Spleen (tissue), 11 donors: Measurements from ENCODE around the gene GANAB. TPM values are rescaled to one million over a fixed set of nuclear protein-coding genes. Genes with fewer than 3 reads are reported as not detected.
A peak's percentile ranks its signal among the peaks of the same experiment; 100 is the strongest.
"Not testable (repeated sequence)": the region's sequence is repeated elsewhere in the genome, so short reads cannot be mapped to it uniquely, and the experiment has no call there.

ENCODE experiments used
- DNase-seq: peaks from one replicate; pipeline ENCODE4 v3.0.0-alpha.2; 2020
- H3K27ac ChIP-seq, 8 donors: fragments of 200-600 bp; sonication (generic) in 7 of 8; 1 replicate in 4 of 8; 2 replicates in 4 of 8; pipeline versions ENCODE4 v1.5.0 to v1.8.0; 2016 to 2021; ENCODE audit warnings: inconsistent platforms in 4 of 8, mild to moderate bottlenecking in 4 of 8, moderate library complexity in 1 of 8
- H3K27me3 ChIP-seq, 7 donors: fragments of 200-600 bp; sonication (generic) in 6 of 7; replicated peaks in 1 of 7; 1 replicate in 4 of 7; 2 replicates in 3 of 7; pipeline versions ENCODE4 v1.5.0 to v1.8.0; 2016 to 2021; ENCODE audit warnings: inconsistent platforms in 3 of 7, mild to moderate bottlenecking in 1 of 7
- H3K36me3 ChIP-seq, 6 donors: fragments of 200-600 bp; sonication (generic) in 5 of 6; 1 replicate in 4 of 6; 2 replicates in 2 of 6; pipeline versions ENCODE4 v1.5.0 to v1.8.0; 2016 to 2021; ENCODE audit warnings: inconsistent platforms in 2 of 6
- H3K4me1 ChIP-seq, 6 donors: fragments of 200-600 bp; sonication (generic) in 5 of 6; 1 replicate in 3 of 6; 2 replicates in 3 of 6; pipeline versions ENCODE4 v1.5.0 to v1.8.0; 2016 to 2021; ENCODE audit warnings: inconsistent platforms in 3 of 6
- H3K4me3 ChIP-seq, 8 donors: fragments of 200-600 bp; sonication (generic) in 7 of 8; 1 replicate in 4 of 8; 2 replicates in 4 of 8; pipeline versions ENCODE4 v1.5.0 to v1.8.0; 2016 to 2021; ENCODE audit warnings: inconsistent platforms in 4 of 8, mild to moderate bottlenecking in 4 of 8, moderate library complexity in 2 of 8
- H3K9me3 ChIP-seq, 8 donors: fragments of 200-600 bp; sonication (generic) in 7 of 8; 1 replicate in 4 of 8; 2 replicates in 4 of 8; pipeline versions ENCODE4 v1.5.0 to v1.8.0; 2016 to 2021; ENCODE audit warnings: inconsistent platforms in 4 of 8
- POLR2A ChIP-seq, 3 donors: fragments of 450-650 bp; IDR thresholded peaks; one replicate each; pipeline ENCODE4 v1.5.1; 2017; ENCODE audit warnings: antibody characterized with exemption in 3 of 3, mild to moderate bottlenecking in 1 of 3
- POLR2AphosphoS5 ChIP-seq, 3 donors: sonication (generic); formaldehyde crosslinking; IDR thresholded peaks; one replicate each; pipeline ENCODE4 v1.5.1; 2017; ENCODE audit warnings: antibody characterized with exemption in 3 of 3
- WGBS, 5 donors: extraction: QIAGEN DNeasy Blood & Tissue Kit in 3 of 5; methylation state at CpG; one replicate each; pipeline versions ENCODE4 v1.1.5 to v1.1.7; 2013 to 2018; 5-methylcytosine and 5-hydroxymethylcytosine counted together
- intact Hi-C: fragments of 100-400 bp; cut with DNase I; formaldehyde crosslinking; loops from one replicate; pipeline ENCODE4 v1.15.0; 2023; ENCODE audit warnings: low total_unique reads
- polyA plus RNA-seq, 3 donors: library from polyadenylated mRNA; stranded (reverse); fragments of 200-250 nt; gene quantifications; one replicate each; pipeline ENCODE4 v1.2.1, GENCODE V29; 2013
- total RNA-seq, 7 donors: library from RNA; depleted of rRNA in 3 of 7; stranded (reverse); fragments of >200 nt in 3 of 7; fragmentation: NEBNext Ultra II Directional in 4 of 7; extraction: Animal tissue kit (Norgen Biotek cat#: 25700) in 4 of 7; gene quantifications; one replicate each; pipeline versions ENCODE4 v1.1.0 to v1.2.1, GENCODE V29; 2016 to 2021
- TF ChIP-seq, protein P1 (sequence below), 11 experiments: fragments of 200-600 bp in 7 of 11; fragments of 450-650 bp in 4 of 11; sonication (generic) in 4 of 11; IDR thresholded peaks in 8 of 11; conservative IDR thresholded peaks in 3 of 11; 1 replicate in 7 of 11; 2 replicates in 4 of 11; pipeline versions ENCODE4 v1.4.0 to v1.8.0; 2016 to 2021; ENCODE audit warnings: antibody characterized with exemption in 11 of 11, inconsistent platforms in 4 of 11, mild to moderate bottlenecking in 1 of 11
- donor health status: healthy with polysubstance abuse.
- donor health status: DM: no; HTN: no; CAD: no; lungs with moderate emphysema.
- donor health status: DM: no; HTN: no; CAD: no.
- donor health status: Bipolar disorder and iron deficiency.
- donor health status: healthy.
- donor health status: DM: no; HTN: no; CAD: no.
- donor health status: DM: yes; HTN: yes; CAD: no.

The GANAB gene
- total and polyA plus RNA-seq, 10 donors, result 49.0 to 245 (median 136) TPM

DNA sequence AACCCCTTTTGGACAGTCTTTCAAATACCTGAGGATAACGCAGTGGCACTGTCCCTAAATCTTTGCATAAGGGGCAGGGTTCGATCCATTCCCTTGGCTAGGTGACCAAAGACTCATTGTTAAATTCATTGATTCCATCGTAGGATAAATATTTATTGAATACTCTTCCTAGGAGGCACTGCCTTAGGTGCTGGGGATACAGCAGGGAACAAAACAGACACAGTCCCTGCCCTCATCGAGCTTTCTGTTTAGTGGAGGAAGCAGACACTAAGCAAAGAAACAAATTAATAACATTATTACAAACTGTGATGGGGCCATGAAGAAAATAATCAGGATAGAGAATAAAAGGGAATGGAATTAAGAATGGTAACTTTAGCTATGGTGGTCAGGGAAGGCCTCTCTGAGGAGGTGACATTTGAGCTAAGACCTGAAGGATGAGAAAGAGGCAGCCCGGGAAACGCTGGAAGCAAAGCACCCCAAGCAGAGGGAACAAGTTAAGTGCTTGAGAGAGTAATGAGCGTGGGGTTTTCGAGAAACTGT lies 25.3 kb downstream of the GANAB start:
- DNase-seq, result no peak
- peaks cover 13 to 35% (median 20%) of the 10 kb centered on the region in 6 donors for H3K4me1 ChIP-seq
- peaks cover under 1 to 54% (median 26%) of the 10 kb centered on the region in 6 donors for H3K36me3 ChIP-seq
- TF ChIP-seq, protein P1, sequence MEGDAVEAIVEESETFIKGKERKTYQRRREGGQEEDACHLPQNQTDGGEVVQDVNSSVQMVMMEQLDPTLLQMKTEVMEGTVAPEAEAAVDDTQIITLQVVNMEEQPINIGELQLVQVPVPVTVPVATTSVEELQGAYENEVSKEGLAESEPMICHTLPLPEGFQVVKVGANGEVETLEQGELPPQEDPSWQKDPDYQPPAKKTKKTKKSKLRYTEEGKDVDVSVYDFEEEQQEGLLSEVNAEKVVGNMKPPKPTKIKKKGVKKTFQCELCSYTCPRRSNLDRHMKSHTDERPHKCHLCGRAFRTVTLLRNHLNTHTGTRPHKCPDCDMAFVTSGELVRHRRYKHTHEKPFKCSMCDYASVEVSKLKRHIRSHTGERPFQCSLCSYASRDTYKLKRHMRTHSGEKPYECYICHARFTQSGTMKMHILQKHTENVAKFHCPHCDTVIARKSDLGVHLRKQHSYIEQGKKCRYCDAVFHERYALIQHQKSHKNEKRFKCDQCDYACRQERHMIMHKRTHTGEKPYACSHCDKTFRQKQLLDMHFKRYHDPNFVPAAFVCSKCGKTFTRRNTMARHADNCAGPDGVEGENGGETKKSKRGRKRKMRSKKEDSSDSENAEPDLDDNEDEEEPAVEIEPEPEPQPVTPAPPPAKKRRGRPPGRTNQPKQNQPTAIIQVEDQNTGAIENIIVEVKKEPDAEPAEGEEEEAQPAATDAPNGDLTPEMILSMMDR (IDR thresholded peaks at IDR 0.05 in 8 of 11, conservative IDR thresholded peaks at IDR 0.05 in 3 of 11), result no peak
- no peak for TF ChIP-seq POLR2AphosphoS5 (IDR thresholded peaks at IDR 0.05)
- TF ChIP-seq POLR2A (IDR thresholded peaks at IDR 0.05), result no peak
- intact Hi-C loops, result no loop called here
- H3K27me3 ChIP-seq, result no peaks in the 10 kb centered on the region
- H3K9me3 ChIP-seq, result no peaks in the 10 kb centered on the region
- peak overlapping the region; percentile 72 to 91 (median 80) for H3K4me3 ChIP-seq
- peak overlapping the region; percentile 78 to 95 (median 92) for H3K27ac ChIP-seq
- WGBS, 5 donors, result 30 to 36% (median 32%) methylated on average over 8 of the region's 8 CpGs

DNA sequence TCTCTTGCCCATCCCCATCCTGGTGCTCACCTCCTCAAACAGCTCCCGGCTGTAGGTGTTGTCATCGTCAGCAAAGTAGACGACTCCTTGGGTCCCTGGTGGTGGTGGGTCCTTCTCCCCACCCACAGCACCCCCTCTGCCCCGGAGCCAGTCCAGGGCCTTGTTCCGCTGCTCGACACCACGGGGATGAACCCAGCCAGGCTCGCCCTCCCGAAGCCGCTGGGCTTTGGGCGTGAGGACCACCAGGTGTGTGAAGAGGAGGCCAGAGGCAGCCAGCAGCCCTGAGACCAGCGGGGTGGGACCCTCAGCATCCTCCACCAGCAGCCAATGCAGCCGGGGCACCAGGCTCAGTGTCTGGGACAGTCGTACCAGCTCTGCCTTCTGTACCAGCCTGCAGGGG lies 29.5 kb downstream of the GANAB start:
- H3K27me3 ChIP-seq, H3K9me3 ChIP-seq, H3K4me3 ChIP-seq, intact Hi-C loops, DNase-seq, H3K27ac ChIP-seq: not testable (repeated sequence)
- WGBS, 5 donors, result 89 to 97% (median 96%) methylated on average over 10 to 14 of the region's 14 CpGs
- H3K36me3 ChIP-seq, result peaks cover 0 to 56% (median 23%) of the 10 kb centered on the region in 6 donors
- TF ChIP-seq POLR2AphosphoS5 (IDR thresholded peaks at IDR 0.05), result peak in 1 of 3 donors; percentile 17
- peaks cover 13 to 60% (median 32%) of the 10 kb centered on the region in 6 donors for H3K4me1 ChIP-seq

DNA sequence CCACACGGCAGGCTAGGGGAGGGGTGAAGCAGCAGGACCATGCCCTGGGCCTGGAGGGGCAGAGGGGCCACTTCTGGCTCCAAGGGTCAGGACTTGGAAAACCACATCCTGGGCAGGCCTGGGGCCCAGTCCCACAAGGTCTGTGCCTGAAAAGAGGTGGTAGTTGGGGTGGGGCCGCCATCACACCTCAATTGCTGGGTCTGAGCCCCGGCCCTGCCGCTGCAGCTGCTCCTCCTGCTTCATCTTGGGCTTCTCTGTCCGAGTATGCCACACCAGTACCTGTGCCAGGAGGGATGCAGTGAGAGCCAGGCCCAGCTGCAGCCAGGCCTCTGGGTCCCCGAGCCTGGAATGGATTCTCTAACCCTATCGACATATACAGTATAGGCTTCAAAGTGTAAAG lies 30.9 kb downstream of the GANAB start:
- Histone ChIP-seq H3K27ac (peak overlapping the region in 2 of 8 donors; percentile 21 to 98), H3K27me3 (no peaks in the 10 kb centered on the region), H3K9me3 (no peaks in the 10 kb centered on the region), H3K4me1 (peaks cover 17 to 63% (median 38%) of the 10 kb centered on the region in 6 donors), H3K36me3 (peaks cover 0 to 62% (median 28%) of the 10 kb centered on the region in 6 donors), H3K4me3 (no peak overlapping the region)
- 89 to 93% (median 90%) methylated on average over 6 to 7 of the region's 7 CpGs for WGBS, 5 donors
- intact Hi-C loops, result no loop called here
- DNase-seq, result no peak
- peak in 1 of 3 donors; percentile 16 for TF ChIP-seq POLR2AphosphoS5 (IDR thresholded peaks at IDR 0.05)
- TF ChIP-seq, protein P1 (IDR thresholded peaks at IDR 0.05 in 8 of 11, conservative IDR thresholded peaks at IDR 0.05 in 3 of 11), result no peak

DNA sequence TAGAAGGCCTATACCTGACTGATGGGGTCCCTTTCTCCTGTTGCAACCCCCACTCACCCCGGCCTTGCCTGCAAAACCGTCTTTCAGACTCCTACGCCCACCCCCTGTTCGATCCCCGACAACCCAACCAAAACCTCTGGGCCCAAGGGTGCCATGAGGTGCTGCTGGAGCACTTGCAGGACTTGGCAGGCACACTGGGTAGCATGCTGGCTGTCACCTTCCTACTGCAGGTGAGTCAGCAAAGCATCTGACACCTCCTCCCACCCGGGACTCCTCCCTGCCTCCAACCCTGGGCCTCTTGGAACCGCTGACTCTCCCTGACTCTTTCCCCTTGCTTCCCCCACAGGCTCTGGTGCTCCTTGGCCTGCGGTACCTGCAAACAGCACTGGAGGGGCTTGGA lies 32.1 kb downstream of the GANAB start:
- WGBS, 5 donors, result 72 to 87% (median 81%) methylated on average over 8 of the region's 8 CpGs
- TF ChIP-seq, protein P1 (IDR thresholded peaks at IDR 0.05 in 8 of 11, conservative IDR thresholded peaks at IDR 0.05 in 3 of 11), result no peak
- TF ChIP-seq POLR2AphosphoS5 (IDR thresholded peaks at IDR 0.05), result peak in 1 of 3 donors; percentile 10
- Histone ChIP-seq H3K27ac (peak overlapping the region in 6 of 8 donors; percentile 95 to 99 (median 98)), H3K36me3 (peaks cover 0 to 69% (median 29%) of the 10 kb centered on the region in 6 donors), H3K4me3 (no peak overlapping the region), H3K4me1 (peaks cover 16 to 63% (median 43%) of the 10 kb centered on the region in 6 donors), H3K27me3 (no peaks in the 10 kb centered on the region), H3K9me3 (no peaks in the 10 kb centered on the region)
- intact Hi-C loops, result no loop called here
- DNase-seq, result no peak
